Body of pancreas (tissue), 4 donors: ENCODE results near the gene RPP21.

ENCODE experiments used
- POLR2A ChIP-seq, 3 donors: fragments of 450-650 bp; IDR thresholded peaks; one replicate each; pipeline ENCODE4 v1.6.1; 2016; ENCODE audit warnings: antibody characterized with exemption in 3 of 3, mild to moderate bottlenecking in 2 of 3
- TF ChIP-seq, protein P1 (sequence below), 7 experiments: fragments of 450-650 bp in 4 of 7; fragments of 200-600 bp in 3 of 7; sonication (generic) in 3 of 7; IDR thresholded peaks; one replicate each; pipeline ENCODE4 v1.5.1; 2016 to 2019; ENCODE audit warnings: antibody characterized with exemption in 7 of 7

DNA sequence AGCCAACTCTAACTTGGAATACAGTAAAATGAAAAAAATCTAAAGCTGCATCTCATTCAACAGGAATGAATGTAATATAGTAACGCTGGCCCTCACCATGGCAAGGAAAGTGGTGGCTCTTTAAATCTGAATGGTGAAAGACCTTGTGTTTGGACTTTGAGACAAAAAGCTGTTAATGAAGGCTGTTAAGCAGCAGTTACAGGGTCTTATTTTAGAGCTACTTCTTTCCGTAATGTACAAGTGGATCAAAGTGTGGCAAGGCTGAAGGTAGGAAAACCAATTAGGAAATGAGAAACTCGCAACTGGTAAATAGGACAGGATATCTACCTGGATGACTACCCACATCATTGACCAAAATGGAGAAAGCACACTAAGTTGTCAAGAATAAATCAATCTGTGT, 29.8 kb upstream of the RPP21 start:
- TF ChIP-seq, protein P1, sequence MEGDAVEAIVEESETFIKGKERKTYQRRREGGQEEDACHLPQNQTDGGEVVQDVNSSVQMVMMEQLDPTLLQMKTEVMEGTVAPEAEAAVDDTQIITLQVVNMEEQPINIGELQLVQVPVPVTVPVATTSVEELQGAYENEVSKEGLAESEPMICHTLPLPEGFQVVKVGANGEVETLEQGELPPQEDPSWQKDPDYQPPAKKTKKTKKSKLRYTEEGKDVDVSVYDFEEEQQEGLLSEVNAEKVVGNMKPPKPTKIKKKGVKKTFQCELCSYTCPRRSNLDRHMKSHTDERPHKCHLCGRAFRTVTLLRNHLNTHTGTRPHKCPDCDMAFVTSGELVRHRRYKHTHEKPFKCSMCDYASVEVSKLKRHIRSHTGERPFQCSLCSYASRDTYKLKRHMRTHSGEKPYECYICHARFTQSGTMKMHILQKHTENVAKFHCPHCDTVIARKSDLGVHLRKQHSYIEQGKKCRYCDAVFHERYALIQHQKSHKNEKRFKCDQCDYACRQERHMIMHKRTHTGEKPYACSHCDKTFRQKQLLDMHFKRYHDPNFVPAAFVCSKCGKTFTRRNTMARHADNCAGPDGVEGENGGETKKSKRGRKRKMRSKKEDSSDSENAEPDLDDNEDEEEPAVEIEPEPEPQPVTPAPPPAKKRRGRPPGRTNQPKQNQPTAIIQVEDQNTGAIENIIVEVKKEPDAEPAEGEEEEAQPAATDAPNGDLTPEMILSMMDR (IDR thresholded peaks at IDR 0.05) = no peak
- no peak for TF ChIP-seq POLR2A (IDR thresholded peaks at IDR 0.05)
